ENCODE results near the gene DDI2.

DDI2 gene

GRCh38 chr1:15685820-15686219, 68.6 kb downstream of the DDI2 start:
- TF ChIP-seq CTCF (conservative IDR thresholded peaks at IDR 0.05; ENCODE audit: low read length) (no peak), EZH2phosphoT487 (IDR thresholded peaks at IDR 0.05; ENCODE audit: borderline replicate concordance) (no peak)
- H3K9me2 ChIP-seq (replicated peaks; ENCODE audit: low read depth, low read length), result no peaks in the 10 kb centered on the region
- H2AFZ ChIP-seq (ENCODE audit: low read length), result no peak overlapping the region
- peak overlapping the region; percentile 97 for H3K4me3 ChIP-seq (ENCODE audit: low read length, poor library complexity, severe bottlenecking)
- peaks cover 67% of the 10 kb centered on the region for H3K79me2 ChIP-seq (ENCODE audit: insufficient read depth, low read length)
- H3K9ac ChIP-seq (ENCODE audit: low read depth, low read length, poor library complexity, severe bottlenecking), result peak overlapping the region; percentile 88
- H3K27me3 ChIP-seq (ENCODE audit: insufficient read depth, low read length, poor library complexity, severe bottlenecking), result no peaks in the 10 kb centered on the region
- no peaks in the 10 kb centered on the region for H3K9me3 ChIP-seq (ENCODE audit: insufficient read depth, low read depth, low read length)
- H3K36me3 ChIP-seq (ENCODE audit: insufficient read depth, low read length), result no peaks in the 10 kb centered on the region
- H3K4me2 ChIP-seq (ENCODE audit: low read depth, low read length, poor library complexity, severe bottlenecking), result peak overlapping the region; percentile 98
- peaks cover 17% of the 10 kb centered on the region for H4K20me1 ChIP-seq (ENCODE audit: insufficient read depth, low read length, poor library complexity, severe bottlenecking)
- peaks cover 32% of the 10 kb centered on the region for H3K4me1 ChIP-seq (ENCODE audit: insufficient read depth, low read length, poor library complexity, severe bottlenecking)
- no peaks in the 10 kb centered on the region for H3F3A ChIP-seq (ENCODE audit: low read depth)

GRCh38 chr1:15687446-15687845, 70.2 kb downstream of the DDI2 start:
- Histone ChIP-seq H3K9me3 (ENCODE audit: insufficient read depth, low read depth, low read length) (no peaks in the 10 kb centered on the region), H3K4me2 (ENCODE audit: low read depth, low read length, poor library complexity, severe bottlenecking) (peak overlapping the region; percentile 63), H3K27me3 (ENCODE audit: insufficient read depth, low read length, poor library complexity, severe bottlenecking) (no peaks in the 10 kb centered on the region), H3K79me2 (ENCODE audit: insufficient read depth, low read length) (peaks cover 83% of the 10 kb centered on the region), H3K9me2 (replicated peaks; ENCODE audit: low read depth, low read length) (no peaks in the 10 kb centered on the region), H2AFZ (ENCODE audit: low read length) (no peak overlapping the region), H3F3A (ENCODE audit: low read depth) (no peaks in the 10 kb centered on the region), H3K4me1 (ENCODE audit: insufficient read depth, low read length, poor library complexity, severe bottlenecking) (peaks cover 32% of the 10 kb centered on the region), H3K9ac (ENCODE audit: low read depth, low read length, poor library complexity, severe bottlenecking) (peak overlapping the region; percentile 39), H3K36me3 (ENCODE audit: insufficient read depth, low read length) (no peaks in the 10 kb centered on the region), H3K4me3 (ENCODE audit: low read length, poor library complexity, severe bottlenecking) (peak overlapping the region; percentile 53), H4K20me1 (ENCODE audit: insufficient read depth, low read length, poor library complexity, severe bottlenecking) (peaks cover 17% of the 10 kb centered on the region)
- TF ChIP-seq EZH2phosphoT487 (IDR thresholded peaks at IDR 0.05; ENCODE audit: borderline replicate concordance), result no peak

- TF ChIP-seq CTCF (conservative IDR thresholded peaks at IDR 0.05; ENCODE audit: low read length) (no peak), EZH2phosphoT487 (IDR thresholded peaks at IDR 0.05; ENCODE audit: borderline replicate concordance) (no peak)
- H3K4me2 ChIP-seq (ENCODE audit: low read depth, low read length, poor library complexity, severe bottlenecking), result no peak overlapping the region
- no peaks in the 10 kb centered on the region for H3K9me2 ChIP-seq (replicated peaks; ENCODE audit: low read depth, low read length)
- peaks cover 21% of the 10 kb centered on the region for H3K4me1 ChIP-seq (ENCODE audit: insufficient read depth, low read length, poor library complexity, severe bottlenecking)
- no peaks in the 10 kb centered on the region for H3K36me3 ChIP-seq (ENCODE audit: insufficient read depth, low read length)
- no peaks in the 10 kb centered on the region for H3K9me3 ChIP-seq (ENCODE audit: insufficient read depth, low read depth, low read length)
- H3K79me2 ChIP-seq (ENCODE audit: insufficient read depth, low read length), result peaks cover 77% of the 10 kb centered on the region
- H4K20me1 ChIP-seq (ENCODE audit: insufficient read depth, low read length, poor library complexity, severe bottlenecking), result peaks cover 10% of the 10 kb centered on the region
- H3F3A ChIP-seq (ENCODE audit: low read depth), result no peaks in the 10 kb centered on the region
- no peak overlapping the region for H2AFZ ChIP-seq (ENCODE audit: low read length)
- H3K27me3 ChIP-seq (ENCODE audit: insufficient read depth, low read length, poor library complexity, severe bottlenecking), result no peaks in the 10 kb centered on the region
- no peak overlapping the region for H3K9ac ChIP-seq (ENCODE audit: low read depth, low read length, poor library complexity, severe bottlenecking)
- no peak overlapping the region for H3K4me3 ChIP-seq (ENCODE audit: low read length, poor library complexity, severe bottlenecking)
These were observed 73.1 kb downstream of the DDI2 start for GRCh38 chr1:15690317-15690716.

GRCh38 chr1:15691434-15692032, 74.3 kb downstream of the DDI2 start:
- H3K9me2 ChIP-seq (replicated peaks; ENCODE audit: low read depth, low read length), result no peaks in the 10 kb centered on the region
- H4K20me1 ChIP-seq (ENCODE audit: insufficient read depth, low read length, poor library complexity, severe bottlenecking), result no peaks in the 10 kb centered on the region
- no peak overlapping the region for H3K9ac ChIP-seq (ENCODE audit: low read depth, low read length, poor library complexity, severe bottlenecking)
- H3K4me1 ChIP-seq (ENCODE audit: insufficient read depth, low read length, poor library complexity, severe bottlenecking), result peaks cover 11% of the 10 kb centered on the region
- H3K4me3 ChIP-seq (ENCODE audit: low read length, poor library complexity, severe bottlenecking), result no peak overlapping the region
- peaks cover 70% of the 10 kb centered on the region for H3K79me2 ChIP-seq (ENCODE audit: insufficient read depth, low read length)
- H3K27me3 ChIP-seq (ENCODE audit: insufficient read depth, low read length, poor library complexity, severe bottlenecking), result no peaks in the 10 kb centered on the region
- no peak overlapping the region for H3K4me2 ChIP-seq (ENCODE audit: low read depth, low read length, poor library complexity, severe bottlenecking)
- H3F3A ChIP-seq (ENCODE audit: low read depth), result no peaks in the 10 kb centered on the region
- H3K36me3 ChIP-seq (ENCODE audit: insufficient read depth, low read length), result no peaks in the 10 kb centered on the region; the same call in 1 of the 2 replicates
- TF ChIP-seq EZH2phosphoT487 (IDR thresholded peaks at IDR 0.05; ENCODE audit: borderline replicate concordance) (no peak), CTCF (conservative IDR thresholded peaks at IDR 0.05; ENCODE audit: low read length) (no peak)
- H3K9me3 ChIP-seq (ENCODE audit: insufficient read depth, low read depth, low read length), result no peaks in the 10 kb centered on the region
- H2AFZ ChIP-seq (ENCODE audit: low read length), result no peak overlapping the region

Measured in Loucy (cell line).